Loucy (cell line): ENCODE measurements around the gene AAK1.

ENCODE experiments used
- H2AFZ ChIP-seq: fragments of 200-600 bp; sonication (generic); 2 replicates; pipeline ENCODE4 v1.6.0; 2016; ENCODE audit warnings: antibody characterized with exemption, mild to moderate bottlenecking, low read length, moderate library complexity
- H3F3A ChIP-seq: fragments of 200-600 bp; 2 replicates; pipeline ENCODE4 v1.6.0; 2016; ENCODE audit warnings: antibody characterized with exemption, low read depth, mild to moderate bottlenecking
- H3K27me3 ChIP-seq: fragments of 200-600 bp; sonication (generic); 2 replicates; pipeline ENCODE4 v1.6.1; 2014; ENCODE audit warnings: low read length, mild to moderate bottlenecking; ENCODE audit not compliant: insufficient read depth, poor library complexity, severe bottlenecking
- H3K36me3 ChIP-seq: fragments of 200-600 bp; sonication (generic); 2 replicates; pipeline ENCODE4 v1.6.1; 2016; ENCODE audit warnings: low read length; ENCODE audit not compliant: insufficient read depth
- H3K4me1 ChIP-seq: fragments of 200-600 bp; sonication (generic); 2 replicates; pipeline ENCODE4 v1.5.1; 2014; ENCODE audit warnings: low read length, mild to moderate bottlenecking; ENCODE audit not compliant: insufficient read depth, poor library complexity, severe bottlenecking
- H3K4me2 ChIP-seq: fragments of 200-600 bp; sonication (generic); 2 replicates; pipeline ENCODE4 v1.6.0; 2014; ENCODE audit warnings: antibody characterized with exemption, low read length, low read depth, mild to moderate bottlenecking; ENCODE audit not compliant: poor library complexity, severe bottlenecking
- H3K4me3 ChIP-seq: fragments of 200-600 bp; sonication (generic); 2 replicates; pipeline ENCODE4 v1.5.1; 2014; ENCODE audit warnings: low read length, mild to moderate bottlenecking, mixed read lengths; ENCODE audit not compliant: poor library complexity, severe bottlenecking
- H3K79me2 ChIP-seq: fragments of 200-600 bp; sonication (generic); 2 replicates; pipeline ENCODE4 v1.6.1; 2014; ENCODE audit warnings: low read length; ENCODE audit not compliant: insufficient read depth
- H3K9ac ChIP-seq: fragments of 200-600 bp; sonication (generic); 2 replicates; pipeline ENCODE4 v1.6.0; 2014; ENCODE audit warnings: mild to moderate bottlenecking, low read depth, low read length, moderate library complexity; ENCODE audit not compliant: poor library complexity, severe bottlenecking
- H3K9me2 ChIP-seq: fragments of 200-600 bp; sonication (generic); replicated peaks from 2 replicates; pipeline ENCODE4 v1.6.1; 2016; ENCODE audit warnings: low read depth, low read length, mixed read lengths
- H3K9me3 ChIP-seq: fragments of 200-600 bp; sonication (generic); 2 replicates; pipeline ENCODE4 v1.6.1; 2014; ENCODE audit warnings: mild to moderate bottlenecking, antibody characterized with exemption, low read length, low read depth; ENCODE audit not compliant: insufficient read depth
- H4K20me1 ChIP-seq: fragments of 200-600 bp; sonication (generic); 2 replicates; pipeline ENCODE4 v1.6.0; 2014; ENCODE audit warnings: antibody characterized with exemption, low read length, mild to moderate bottlenecking; ENCODE audit not compliant: insufficient read depth, poor library complexity, severe bottlenecking
- EZH2phosphoT487 ChIP-seq: fragments of 200-600 bp; IDR thresholded peaks from 2 replicates; pipeline ENCODE4 v1.6.1; 2018; ENCODE audit warnings: antibody characterized with exemption, mild to moderate bottlenecking, moderate library complexity, borderline replicate concordance
- TF ChIP-seq, protein P1 (sequence below): fragments of 200-600 bp; sonication (generic); conservative IDR thresholded peaks from 2 replicates; pipeline ENCODE4 v1.5.1; 2014; ENCODE audit warnings: mild to moderate bottlenecking, antibody characterized with exemption, low read length

The AAK1 gene

DNA sequence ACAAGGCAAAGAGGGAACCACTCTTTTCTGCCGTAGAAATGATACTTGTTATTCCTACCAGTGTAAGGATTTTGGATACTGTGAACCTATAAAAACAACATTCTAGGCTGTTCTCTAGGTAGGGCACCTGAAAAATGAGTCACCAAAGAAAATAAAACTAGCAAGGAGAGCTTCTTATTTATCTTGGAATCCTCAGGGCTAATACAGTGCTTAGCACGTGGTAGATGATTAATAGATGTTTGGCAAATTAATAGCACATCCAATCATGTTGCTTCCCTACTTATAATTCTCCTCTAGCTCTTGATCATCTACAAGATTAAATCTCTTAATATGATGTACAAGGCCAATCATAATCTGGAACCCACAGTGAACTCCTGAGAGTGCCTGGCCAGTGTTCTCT is 73.1 kb downstream of the AAK1 start:
- peaks cover 30% of the 10 kb centered on the region for H3K4me1 ChIP-seq
- no peaks in the 10 kb centered on the region for H3K9me2 ChIP-seq
- no peaks in the 10 kb centered on the region for H3K9me3 ChIP-seq

DNA sequence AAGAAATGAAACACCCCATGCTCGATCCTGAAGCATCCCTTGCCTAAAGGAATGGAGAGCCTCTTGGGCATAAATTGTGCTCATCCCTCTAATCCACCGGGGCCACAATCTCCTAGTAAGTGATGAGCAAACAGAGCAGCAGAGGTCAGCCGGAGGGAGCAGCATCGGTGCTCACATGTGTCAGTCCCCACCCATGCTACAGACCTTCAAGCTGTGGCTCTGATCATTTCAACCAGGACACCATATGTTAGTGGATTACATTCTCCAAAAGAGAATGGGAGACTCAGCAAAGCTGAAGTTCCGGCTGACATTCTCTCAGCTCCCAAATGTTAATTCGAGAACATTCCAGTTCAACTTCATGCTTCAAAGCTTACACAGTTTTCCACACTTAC is 75.6 kb downstream of the AAK1 start:
- H3F3A ChIP-seq: no peaks in the 10 kb centered on the region
- peaks cover 7% of the 10 kb centered on the region for H4K20me1 ChIP-seq
- H3K9ac ChIP-seq: no peak overlapping the region
- peaks cover 97% of the 10 kb centered on the region for H3K79me2 ChIP-seq
- H3K4me1 ChIP-seq: peaks cover 37% of the 10 kb centered on the region
- H3K9me2 ChIP-seq: no peaks in the 10 kb centered on the region
- no peaks in the 10 kb centered on the region for H3K9me3 ChIP-seq
- TF ChIP-seq, protein P1, sequence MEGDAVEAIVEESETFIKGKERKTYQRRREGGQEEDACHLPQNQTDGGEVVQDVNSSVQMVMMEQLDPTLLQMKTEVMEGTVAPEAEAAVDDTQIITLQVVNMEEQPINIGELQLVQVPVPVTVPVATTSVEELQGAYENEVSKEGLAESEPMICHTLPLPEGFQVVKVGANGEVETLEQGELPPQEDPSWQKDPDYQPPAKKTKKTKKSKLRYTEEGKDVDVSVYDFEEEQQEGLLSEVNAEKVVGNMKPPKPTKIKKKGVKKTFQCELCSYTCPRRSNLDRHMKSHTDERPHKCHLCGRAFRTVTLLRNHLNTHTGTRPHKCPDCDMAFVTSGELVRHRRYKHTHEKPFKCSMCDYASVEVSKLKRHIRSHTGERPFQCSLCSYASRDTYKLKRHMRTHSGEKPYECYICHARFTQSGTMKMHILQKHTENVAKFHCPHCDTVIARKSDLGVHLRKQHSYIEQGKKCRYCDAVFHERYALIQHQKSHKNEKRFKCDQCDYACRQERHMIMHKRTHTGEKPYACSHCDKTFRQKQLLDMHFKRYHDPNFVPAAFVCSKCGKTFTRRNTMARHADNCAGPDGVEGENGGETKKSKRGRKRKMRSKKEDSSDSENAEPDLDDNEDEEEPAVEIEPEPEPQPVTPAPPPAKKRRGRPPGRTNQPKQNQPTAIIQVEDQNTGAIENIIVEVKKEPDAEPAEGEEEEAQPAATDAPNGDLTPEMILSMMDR: no peak
- TF ChIP-seq EZH2phosphoT487: no peak
- H3K36me3 ChIP-seq: peaks cover 14% of the 10 kb centered on the region; the same call in 1 of the 2 replicates
- H2AFZ ChIP-seq: no peak overlapping the region
- no peak overlapping the region for H3K4me3 ChIP-seq
- H3K4me2 ChIP-seq: no peak overlapping the region
- H3K27me3 ChIP-seq: no peaks in the 10 kb centered on the region

More for the DNA sequence above, 73.1 kb downstream of the AAK1 start:
- no peak overlapping the region for H2AFZ ChIP-seq
- H4K20me1 ChIP-seq: peaks cover 4% of the 10 kb centered on the region
- TF ChIP-seq, protein P1: no peak
- no peak for TF ChIP-seq EZH2phosphoT487
- peaks cover 18% of the 10 kb centered on the region; the same call in 1 of the 2 replicates for H3K36me3 ChIP-seq
- no peaks in the 10 kb centered on the region for H3K27me3 ChIP-seq
- no peak overlapping the region for H3K9ac ChIP-seq
- H3F3A ChIP-seq: no peaks in the 10 kb centered on the region
- H3K4me2 ChIP-seq: no peak overlapping the region
- H3K4me3 ChIP-seq: no peak overlapping the region
- peaks cover 97% of the 10 kb centered on the region for H3K79me2 ChIP-seq

DNA sequence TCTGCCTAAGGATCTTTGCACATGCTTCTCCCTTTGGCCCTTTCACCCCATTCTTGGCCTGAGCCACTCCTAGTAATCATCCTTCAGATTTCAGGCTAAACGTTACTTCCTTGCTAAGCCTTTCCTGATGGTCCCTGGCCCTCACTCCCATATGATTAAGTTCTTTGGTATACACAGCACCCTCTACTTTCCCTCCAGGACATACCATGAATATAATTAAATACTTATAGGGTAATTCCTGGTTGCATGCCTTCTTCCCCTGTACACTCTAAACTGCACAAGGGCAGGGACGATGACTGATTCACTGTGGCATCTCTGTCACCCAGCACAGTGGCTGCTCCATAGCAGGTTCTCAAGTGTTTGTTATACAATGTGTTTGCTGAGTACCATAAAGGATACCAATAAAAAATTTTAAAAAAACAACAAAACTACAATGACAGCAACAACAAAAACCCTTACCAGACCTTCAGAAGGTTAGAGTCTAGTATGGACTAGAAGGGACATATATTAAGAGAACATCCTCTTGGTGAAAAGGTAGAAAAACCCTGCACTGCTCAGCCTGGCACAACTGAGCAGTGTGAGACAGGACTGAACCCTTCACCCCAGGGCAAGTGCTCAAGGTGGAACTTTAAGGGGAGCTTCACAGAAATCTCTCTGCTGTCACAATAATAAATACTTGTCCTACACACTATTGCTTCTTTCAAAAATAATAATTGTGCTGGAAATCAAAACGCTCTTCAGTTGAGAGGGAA is 76.2 kb downstream of the AAK1 start:
- Histone ChIP-seq H3K79me2 (peaks cover 96% of the 10 kb centered on the region), H3K27me3 (no peaks in the 10 kb centered on the region), H3K9me2 (no peaks in the 10 kb centered on the region), H3K4me1 (peaks cover 34% of the 10 kb centered on the region), H3F3A (no peaks in the 10 kb centered on the region), H3K4me2 (no peak overlapping the region), H4K20me1 (peaks cover 7% of the 10 kb centered on the region), H3K9me3 (no peaks in the 10 kb centered on the region), H3K36me3 (peaks cover 14% of the 10 kb centered on the region; the same call in 1 of the 2 replicates), H3K4me3 (no peak overlapping the region), H2AFZ (no peak overlapping the region), H3K9ac (no peak overlapping the region)
- no peak for TF ChIP-seq EZH2phosphoT487
- TF ChIP-seq, protein P1: no peak
